Suprapubic skin (tissue), 4 donors: Measurements from ENCODE around the gene CDK5RAP2. TPM values are rescaled to one million over a fixed set of nuclear protein-coding genes. Genes with fewer than 3 reads are reported as not detected.

ENCODE experiments used
- DNase-seq, 2 donors: peaks; one replicate each; pipeline ENCODE4 v3.0.0-alpha.2; 2019; ENCODE audit warnings: low spot score in 2 of 2
- H3K27ac ChIP-seq: fragments of 200-600 bp; sonication (generic); one replicate; pipeline ENCODE4 v1.5.1; 2019
- H3K27me3 ChIP-seq: fragments of 200-600 bp; sonication (generic); one replicate; pipeline ENCODE4 v1.5.1; 2019
- H3K36me3 ChIP-seq: fragments of 200-600 bp; sonication (generic); one replicate; pipeline ENCODE4 v1.5.1; 2019
- H3K4me1 ChIP-seq: fragments of 200-600 bp; sonication (generic); one replicate; pipeline ENCODE4 v1.5.1; 2019
- H3K4me3 ChIP-seq: fragments of 200-600 bp; sonication (generic); one replicate; pipeline ENCODE4 v1.5.1; 2019; ENCODE audit warnings: mild to moderate bottlenecking
- H3K9me3 ChIP-seq: fragments of 200-600 bp; sonication (generic); one replicate; pipeline ENCODE4 v1.5.1; 2019
- EP300 ChIP-seq: sonication (generic); formaldehyde crosslinking; IDR thresholded peaks from one replicate; pipeline ENCODE4 v1.6.1; 2017; ENCODE audit warnings: antibody characterized with exemption
- POLR2A ChIP-seq, 2 donors: fragments of 450-650 bp; IDR thresholded peaks; one replicate each; pipeline ENCODE4 v1.6.1; 2017; ENCODE audit warnings: antibody characterized with exemption in 2 of 2, mild to moderate bottlenecking in 2 of 2, moderate library complexity in 2 of 2
- POLR2AphosphoS5 ChIP-seq, 3 donors: sonication (generic); formaldehyde crosslinking; IDR thresholded peaks; one replicate each; pipeline ENCODE4 v1.6.1; 2017; ENCODE audit warnings: antibody characterized with exemption in 3 of 3
- WGBS: methylation state at CpG from one replicate; pipeline ENCODE4 v1.1.5; 2018; 5-methylcytosine and 5-hydroxymethylcytosine counted together
- total RNA-seq, 4 donors: library from RNA; depleted of rRNA; stranded (reverse); fragments of >200 nt; gene quantifications; one replicate each; pipeline ENCODE4 v1.1.0, GENCODE V29; 2016
- TF ChIP-seq, protein P1 (sequence below), 2 donors: fragments of 200-600 bp in 1 of 2; fragments of 450-650 bp in 1 of 2; sonication (generic) in 1 of 2; IDR thresholded peaks; one replicate each; pipeline ENCODE4 v1.5.1; 2016 to 2019; ENCODE audit warnings: antibody characterized with exemption in 2 of 2, mild to moderate bottlenecking in 1 of 2, moderate library complexity in 1 of 2

Gene CDK5RAP2
- total RNA-seq, 4 donors from 2014 or later = 60.1 to 105 (median 64.3) TPM

DNA sequence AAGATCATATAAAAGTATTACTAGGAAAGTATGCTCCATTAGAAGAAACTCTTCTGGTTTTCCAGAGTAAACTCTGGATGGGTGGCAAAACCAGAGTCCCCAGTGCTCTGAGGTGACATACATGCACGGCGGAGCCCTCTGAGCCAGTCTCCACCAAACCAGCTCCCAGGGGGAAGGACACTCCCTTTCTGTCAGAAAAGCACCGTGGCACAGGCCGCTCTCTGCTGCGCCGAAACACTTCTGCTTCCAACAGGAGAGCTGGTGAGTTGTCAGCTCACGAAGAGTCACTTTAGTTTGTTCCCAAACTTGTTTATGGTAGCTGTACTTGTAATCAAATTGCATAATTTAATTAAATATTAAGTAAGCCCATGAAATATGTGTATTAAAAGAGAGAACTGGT, 184.6 kb downstream of the CDK5RAP2 start:
- Histone ChIP-seq H3K9me3 (no peaks in the 10 kb centered on the region), H3K27ac (no peak overlapping the region), H3K4me3 (no peak overlapping the region), H3K27me3 (no peaks in the 10 kb centered on the region), H3K4me1 (no peaks in the 10 kb centered on the region), H3K36me3 (peaks cover 85% of the 10 kb centered on the region)
- DNase-seq = no peak
- TF ChIP-seq, protein P1, sequence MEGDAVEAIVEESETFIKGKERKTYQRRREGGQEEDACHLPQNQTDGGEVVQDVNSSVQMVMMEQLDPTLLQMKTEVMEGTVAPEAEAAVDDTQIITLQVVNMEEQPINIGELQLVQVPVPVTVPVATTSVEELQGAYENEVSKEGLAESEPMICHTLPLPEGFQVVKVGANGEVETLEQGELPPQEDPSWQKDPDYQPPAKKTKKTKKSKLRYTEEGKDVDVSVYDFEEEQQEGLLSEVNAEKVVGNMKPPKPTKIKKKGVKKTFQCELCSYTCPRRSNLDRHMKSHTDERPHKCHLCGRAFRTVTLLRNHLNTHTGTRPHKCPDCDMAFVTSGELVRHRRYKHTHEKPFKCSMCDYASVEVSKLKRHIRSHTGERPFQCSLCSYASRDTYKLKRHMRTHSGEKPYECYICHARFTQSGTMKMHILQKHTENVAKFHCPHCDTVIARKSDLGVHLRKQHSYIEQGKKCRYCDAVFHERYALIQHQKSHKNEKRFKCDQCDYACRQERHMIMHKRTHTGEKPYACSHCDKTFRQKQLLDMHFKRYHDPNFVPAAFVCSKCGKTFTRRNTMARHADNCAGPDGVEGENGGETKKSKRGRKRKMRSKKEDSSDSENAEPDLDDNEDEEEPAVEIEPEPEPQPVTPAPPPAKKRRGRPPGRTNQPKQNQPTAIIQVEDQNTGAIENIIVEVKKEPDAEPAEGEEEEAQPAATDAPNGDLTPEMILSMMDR (IDR thresholded peaks at IDR 0.05) = no peak
- TF ChIP-seq POLR2AphosphoS5 (IDR thresholded peaks at IDR 0.05) (no peak), EP300 (no peak), POLR2A (IDR thresholded peaks at IDR 0.05) (no peak)
- WGBS = 93% methylated on average over 7 of the region's 7 CpGs

DNA sequence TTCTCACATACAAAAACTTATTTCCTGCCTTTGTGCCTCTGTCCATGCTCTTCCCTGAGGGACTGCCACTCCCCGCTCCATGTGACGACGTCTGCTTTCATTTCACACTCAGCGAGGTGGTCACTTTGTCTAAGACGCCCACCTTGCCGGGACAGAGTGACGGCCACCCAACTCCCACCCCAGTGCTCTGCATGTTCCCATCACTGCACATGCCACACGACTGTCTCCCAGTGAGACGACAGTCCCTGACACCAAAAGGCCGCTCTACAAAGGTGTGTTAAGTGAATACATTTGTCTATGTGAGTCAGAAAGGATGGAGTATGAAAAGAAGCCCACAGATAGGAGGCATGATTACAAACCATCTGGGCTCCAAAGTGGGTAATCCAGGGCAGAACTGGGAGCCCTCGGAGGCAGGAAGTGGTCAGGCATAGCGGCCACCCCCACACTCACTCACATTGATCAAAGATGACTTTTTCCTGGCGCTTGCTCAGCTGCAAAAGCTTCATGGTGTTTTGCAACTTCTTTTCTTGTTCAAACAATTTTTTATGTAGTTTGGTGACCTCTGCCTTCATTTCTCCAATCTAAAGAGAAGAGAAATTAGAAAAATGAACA, 185.8 kb downstream of the CDK5RAP2 start:
- peaks cover 85% of the 10 kb centered on the region for H3K36me3 ChIP-seq
- TF ChIP-seq EP300 (no peak), POLR2AphosphoS5 (IDR thresholded peaks at IDR 0.05) (no peak), POLR2A (IDR thresholded peaks at IDR 0.05) (no peak)
- TF ChIP-seq, protein P1 (IDR thresholded peaks at IDR 0.05) = no peak
- H3K4me1 ChIP-seq = no peaks in the 10 kb centered on the region
- 88% methylated on average over 13 of the region's 13 CpGs for WGBS
- no peak for DNase-seq
- no peaks in the 10 kb centered on the region for H3K27me3 ChIP-seq
- H3K9me3 ChIP-seq = no peaks in the 10 kb centered on the region
- H3K27ac ChIP-seq = no peak overlapping the region
- no peak overlapping the region for H3K4me3 ChIP-seq

DNA sequence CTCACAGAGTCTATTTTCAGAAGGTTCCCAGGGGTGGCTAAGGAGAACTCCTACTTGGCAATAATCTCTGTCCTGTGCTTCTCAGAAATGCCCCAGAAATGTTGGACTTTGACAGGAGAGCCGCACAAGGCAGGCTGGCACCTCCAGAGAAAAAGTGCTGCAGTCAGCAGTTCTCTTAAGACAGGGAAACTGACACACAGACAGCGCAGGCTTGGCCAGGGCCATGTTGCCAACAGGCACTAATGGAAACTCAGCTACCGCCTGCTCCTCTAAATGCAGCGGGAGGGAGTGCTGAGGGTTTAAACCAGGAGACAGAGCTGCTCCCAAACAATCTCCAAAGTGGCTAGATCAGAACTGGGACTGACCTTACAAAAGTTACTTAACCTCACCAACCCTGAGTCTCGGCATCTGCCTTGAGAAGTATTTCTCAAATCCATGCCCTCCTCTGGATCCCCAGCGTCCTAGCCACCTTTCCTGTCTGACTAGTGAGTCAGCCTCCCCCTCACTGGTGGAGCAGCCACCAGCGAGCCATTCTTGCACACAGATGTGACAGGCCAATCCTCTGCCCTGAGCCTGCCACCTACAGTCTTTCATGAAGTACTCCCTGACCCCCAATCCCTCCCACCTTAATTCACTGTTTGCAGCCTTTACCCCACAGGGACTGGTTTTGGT, 186.4 kb downstream of the CDK5RAP2 start:
- no peaks in the 10 kb centered on the region for H3K9me3 ChIP-seq
- H3K4me3 ChIP-seq = no peak overlapping the region
- no peak for DNase-seq
- no peaks in the 10 kb centered on the region for H3K4me1 ChIP-seq
- H3K36me3 ChIP-seq = peaks cover 85% of the 10 kb centered on the region
- no peaks in the 10 kb centered on the region for H3K27me3 ChIP-seq
- no peak overlapping the region for H3K27ac ChIP-seq
- WGBS = 94% methylated on average over 7 of the region's 7 CpGs
- TF ChIP-seq POLR2A (IDR thresholded peaks at IDR 0.05) = no peak
- no peak for TF ChIP-seq POLR2AphosphoS5 (IDR thresholded peaks at IDR 0.05)
- TF ChIP-seq EP300 = no peak
- TF ChIP-seq, protein P1 (IDR thresholded peaks at IDR 0.05) = no peak

DNA sequence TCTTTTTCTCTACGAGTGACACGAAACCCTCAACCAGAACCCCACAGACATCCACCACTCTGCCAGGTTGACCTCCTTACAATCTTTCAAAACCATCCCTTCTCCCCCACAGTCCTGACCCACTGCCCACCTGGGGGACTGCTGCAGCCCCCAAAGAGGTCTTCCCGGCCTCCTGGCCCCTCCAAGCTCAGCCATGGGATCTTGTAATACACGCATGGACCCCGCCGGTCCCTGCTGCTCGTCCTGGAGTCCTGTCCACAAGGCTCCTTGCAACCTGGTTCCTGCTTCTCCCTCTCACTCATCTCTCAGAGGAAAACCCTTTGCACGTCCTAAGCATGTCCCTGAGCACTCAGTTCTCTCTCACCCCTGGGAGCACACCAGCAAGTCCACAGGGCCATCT, 187.3 kb downstream of the CDK5RAP2 start:
- H3K4me1 ChIP-seq = no peaks in the 10 kb centered on the region
- WGBS = over 99% methylated on average over 8 of the region's 8 CpGs
- H3K9me3 ChIP-seq = no peaks in the 10 kb centered on the region
- H3K36me3 ChIP-seq = peaks cover 88% of the 10 kb centered on the region
- TF ChIP-seq, protein P1 (IDR thresholded peaks at IDR 0.05) = no peak
- no peak overlapping the region for H3K27ac ChIP-seq
- no peak overlapping the region for H3K4me3 ChIP-seq
- DNase-seq = peak in 1 of 2 donors; percentile 44
- H3K27me3 ChIP-seq = no peaks in the 10 kb centered on the region

DNA sequence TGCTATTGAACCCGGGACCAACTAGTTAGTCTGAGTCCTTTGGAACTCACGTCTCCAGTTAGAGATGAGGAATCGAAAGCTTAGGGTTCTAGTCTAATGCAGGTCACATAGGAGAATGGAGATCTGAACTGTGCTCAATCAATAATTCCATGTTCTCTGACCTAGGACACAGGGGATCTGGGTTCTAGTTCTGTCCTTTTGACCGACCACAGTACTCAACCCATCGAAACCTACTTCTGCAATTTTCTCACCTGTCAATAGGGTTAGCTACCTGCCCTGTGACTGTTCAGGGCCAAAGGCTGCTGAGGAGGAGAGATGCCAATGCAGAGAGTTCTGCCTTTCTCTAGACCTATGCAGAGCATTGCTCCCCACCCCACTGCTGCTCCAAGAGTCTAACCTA, 187.7 kb downstream of the CDK5RAP2 start:
- no peak for DNase-seq
- H3K27me3 ChIP-seq = no peaks in the 10 kb centered on the region
- no peaks in the 10 kb centered on the region for H3K9me3 ChIP-seq
- H3K27ac ChIP-seq = no peak overlapping the region
- no peak overlapping the region for H3K4me3 ChIP-seq
- WGBS = 96% methylated on average over 5 of the region's 5 CpGs
- no peaks in the 10 kb centered on the region for H3K4me1 ChIP-seq
- TF ChIP-seq POLR2A (IDR thresholded peaks at IDR 0.05) (no peak), EP300 (no peak), POLR2AphosphoS5 (IDR thresholded peaks at IDR 0.05) (no peak)
- TF ChIP-seq, protein P1 (IDR thresholded peaks at IDR 0.05) = no peak
- H3K36me3 ChIP-seq = peaks cover 88% of the 10 kb centered on the region
